Heart left ventricle (tissue), 16 donors: ENCODE measurements around the gene ZFAND3. TPM values are rescaled to one million over a fixed set of nuclear protein-coding genes. Genes with fewer than 3 reads are reported as not detected.

Source experiments
- ATAC-seq, 4 donors: fragments of 200-7000 bp; cut with Tn5 transposase; one replicate each; pipeline ENCODE4 v1.9.1; 2020 to 2022; ENCODE audit warnings: moderate library complexity in 4 of 4, mild to moderate bottlenecking in 3 of 4, moderate number of reproducible peaks in 1 of 4
- DNase-seq, 5 donors: peaks; one replicate each; pipeline ENCODE4 v3.0.0-alpha.2; 2020
- H3K27ac ChIP-seq, 12 donors: fragments of 200-600 bp; sonication (generic) in 4 of 12; one replicate each; pipeline versions ENCODE4 v1.5.0 to v1.8.0; 2016 to 2022; ENCODE audit warnings: mild to moderate bottlenecking in 2 of 12
- H3K27me3 ChIP-seq, 9 donors: fragments of 200-600 bp; sonication (generic) in 2 of 9; one replicate each; pipeline versions ENCODE4 v1.5.1 to v1.8.0; 2016 to 2022; ENCODE audit warnings: mild to moderate bottlenecking in 3 of 9
- H3K36me3 ChIP-seq, 9 donors: fragments of 200-600 bp; sonication (generic) in 2 of 9; one replicate each; pipeline versions ENCODE4 v1.5.0 to v1.8.0; 2018 to 2022; ENCODE audit warnings: mild to moderate bottlenecking in 2 of 9
- H3K4me1 ChIP-seq, 12 donors: fragments of 200-600 bp; sonication (generic) in 4 of 12; one replicate each; pipeline versions ENCODE4 v1.5.0 to v1.8.0; 2016 to 2022; ENCODE audit warnings: mild to moderate bottlenecking in 3 of 12
- H3K4me3 ChIP-seq, 12 donors: fragments of 200-600 bp; sonication (generic) in 4 of 12; one replicate each; pipeline versions ENCODE4 v1.5.0 to v1.8.0; 2017 to 2022; ENCODE audit warnings: mild to moderate bottlenecking in 9 of 12, moderate library complexity in 4 of 12
- H3K9me3 ChIP-seq, 12 donors: fragments of 200-600 bp; sonication (generic) in 4 of 12; one replicate each; pipeline versions ENCODE4 v1.5.0 to v1.8.0; 2016 to 2022; ENCODE audit warnings: mild to moderate bottlenecking in 1 of 12
- POLR2A ChIP-seq, 2 donors: fragments of 450-650 bp; IDR thresholded peaks; one replicate each; pipeline ENCODE4 v1.6.1; 2017; ENCODE audit warnings: antibody characterized with exemption in 2 of 2, mild to moderate bottlenecking in 2 of 2, moderate library complexity in 2 of 2
- WGBS, 4 donors: extraction: QIAGEN DNeasy Blood & Tissue Kit in 2 of 4; methylation state at CpG; one replicate each; pipeline versions ENCODE4 v1.1.5 to v1.1.7; 2013 to 2018; 5-methylcytosine and 5-hydroxymethylcytosine counted together
- intact Hi-C, 10 donors: fragments of 100-400 bp; cut with DNase I; formaldehyde crosslinking; loops; one replicate each; pipeline versions ENCODE4 v1.11.1 to v1.14.2; 2022
- polyA plus RNA-seq, 2 donors: library from polyadenylated mRNA; stranded (reverse); fragments of 200-250 nt; gene quantifications; one replicate each; pipeline ENCODE4 v1.2.3, GENCODE V29; 2013
- total RNA-seq, 9 donors: library from RNA; depleted of rRNA in 2 of 9; stranded (reverse); fragments of >200 nt in 2 of 9; fragmentation: NEBNext Ultra II Directional in 3 of 9; extraction: Animal tissue kit (Norgen Biotek cat#: 25700) in 3 of 9; gene quantifications; one replicate each; pipeline versions ENCODE4 v1.1.0 to v1.2.4, GENCODE V29; 2016 to 2023
- TF ChIP-seq, protein P1 (sequence below), 12 donors: fragments of 200-600 bp; sonication (generic) in 4 of 12; IDR thresholded peaks; one replicate each; pipeline versions ENCODE4 v1.5.0 to v1.8.0; 2018 to 2022; ENCODE audit warnings: antibody characterized with exemption in 12 of 12, mild to moderate bottlenecking in 5 of 12
- donor health status: ischemic (EF 13 %, LVEDD 7.1; RV severe dilation, severe dysfunction).
- donor health status: healthy with polysubstance abuse.
- donor health status: DM: no; HTN: yes; CAD: no.
- donor health status: DM: no; HTN: no; CAD: no.
- donor health status: ischemic (EF 25% LVEDD 6.9; RV normal size, moderate dysfunction).
- donor health status: ischemic (EF 25% LVEDD 5.7; RV mildly dilated, moderate dysfunction).
- donor health status: healthy.
- donor health status: DM: yes; HTN: yes; CAD: no.
- donor health status: ischemic (EF 35%, LVEDD 5.7; RV mildly dilated, moderate dysfunction).
- donor health status: nonischemic (EF 11% LVEDD 7.7; RV severe dilation, severe dysfunction).
- donor health status: DM: yes; HTN: yes; CAD: no.
- donor health status: PGD.
- donor health status: ischemic (EF 29% LVEDD 5.4; RV normal size, mild dysfunction).
- donor health status: nonischemic (EF 23%, LVEDD 6.1; RV moderate dilation, normal function).

Gene ZFAND3
- total and polyA plus RNA-seq, 11 donors = 29.1 to 114 (median 88.2) TPM

DNA sequence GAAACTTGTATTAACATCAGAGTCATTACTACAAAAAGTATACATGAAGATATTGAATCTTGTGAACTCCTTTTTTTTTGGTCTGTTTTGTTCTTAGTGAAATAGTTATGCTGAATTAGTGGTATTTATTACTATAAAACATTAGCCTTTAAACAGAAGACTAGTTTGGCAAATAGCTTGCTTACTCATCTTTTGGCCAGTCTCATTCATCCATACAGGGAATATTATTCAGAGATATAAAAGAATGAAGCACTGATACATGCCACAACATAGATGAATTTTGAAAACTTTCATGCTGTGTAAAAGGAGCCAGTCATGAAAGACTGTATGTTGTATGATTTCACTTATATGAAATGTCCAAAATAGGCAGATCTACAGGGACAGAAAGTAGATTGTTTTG is 205.9 kb downstream of the ZFAND3 start:
- ATAC-seq (no peak), DNase-seq (no peak)
- H3K4me1 ChIP-seq = peaks cover 0 to 35% (median 25%) of the 10 kb centered on the region in 12 donors
- H3K27ac ChIP-seq = no peak overlapping the region
- H3K36me3 ChIP-seq = no peaks in the 10 kb centered on the region
- TF ChIP-seq POLR2A (IDR thresholded peaks at IDR 0.05) = no peak
- TF ChIP-seq, protein P1, sequence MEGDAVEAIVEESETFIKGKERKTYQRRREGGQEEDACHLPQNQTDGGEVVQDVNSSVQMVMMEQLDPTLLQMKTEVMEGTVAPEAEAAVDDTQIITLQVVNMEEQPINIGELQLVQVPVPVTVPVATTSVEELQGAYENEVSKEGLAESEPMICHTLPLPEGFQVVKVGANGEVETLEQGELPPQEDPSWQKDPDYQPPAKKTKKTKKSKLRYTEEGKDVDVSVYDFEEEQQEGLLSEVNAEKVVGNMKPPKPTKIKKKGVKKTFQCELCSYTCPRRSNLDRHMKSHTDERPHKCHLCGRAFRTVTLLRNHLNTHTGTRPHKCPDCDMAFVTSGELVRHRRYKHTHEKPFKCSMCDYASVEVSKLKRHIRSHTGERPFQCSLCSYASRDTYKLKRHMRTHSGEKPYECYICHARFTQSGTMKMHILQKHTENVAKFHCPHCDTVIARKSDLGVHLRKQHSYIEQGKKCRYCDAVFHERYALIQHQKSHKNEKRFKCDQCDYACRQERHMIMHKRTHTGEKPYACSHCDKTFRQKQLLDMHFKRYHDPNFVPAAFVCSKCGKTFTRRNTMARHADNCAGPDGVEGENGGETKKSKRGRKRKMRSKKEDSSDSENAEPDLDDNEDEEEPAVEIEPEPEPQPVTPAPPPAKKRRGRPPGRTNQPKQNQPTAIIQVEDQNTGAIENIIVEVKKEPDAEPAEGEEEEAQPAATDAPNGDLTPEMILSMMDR (IDR thresholded peaks at IDR 0.05) = no peak
- intact Hi-C loops = loop anchor here in 1 of 10 donors (10.0 kb wide), 1 partner anchor 469 kb away; no protein-coding TSS in a partner anchor
- H3K9me3 ChIP-seq = peaks cover 0 to 10% (median 2%) of the 10 kb centered on the region in 12 donors
- H3K4me3 ChIP-seq = no peak overlapping the region
- no peaks in the 10 kb centered on the region for H3K27me3 ChIP-seq

GRCh38 chr6:38027685-38028373 is 208.3 kb downstream of the ZFAND3 start:
- Histone ChIP-seq H3K4me1 (peaks cover 0 to 28% (median 15%) of the 10 kb centered on the region in 12 donors), H3K4me3 (no peak overlapping the region), H3K9me3 (peaks cover 0 to 10% (median 2%) of the 10 kb centered on the region in 12 donors), H3K36me3 (no peaks in the 10 kb centered on the region), H3K27ac (no peak overlapping the region), H3K27me3 (no peaks in the 10 kb centered on the region)
- no peak for ATAC-seq
- WGBS, 4 donors = 78 to 82% (median 80%) methylated on average over 2 of the region's 2 CpGs
- intact Hi-C loops = loop anchor here in 1 of 10 donors (10.0 kb wide), 1 partner anchor 467 kb away; no protein-coding TSS in a partner anchor
- TF ChIP-seq, protein P1 (IDR thresholded peaks at IDR 0.05) = no peak
- TF ChIP-seq POLR2A (IDR thresholded peaks at IDR 0.05) = no peak
- no peak for DNase-seq

GRCh38 chr6:38030380-38030779 is 210.9 kb downstream of the ZFAND3 start:
- Histone ChIP-seq H3K27me3 (no peaks in the 10 kb centered on the region), H3K9me3 (no peaks in the 10 kb centered on the region), H3K36me3 (no peaks in the 10 kb centered on the region), H3K4me1 (peaks cover 0 to 49% (median 27%) of the 10 kb centered on the region in 12 donors), H3K27ac (no peak overlapping the region), H3K4me3 (no peak overlapping the region)
- DNase-seq = no peak
- intact Hi-C loops = loop anchor here in 6 of 10 donors (5.0 to 10.0 kb wide), 2 partner anchors 462 to 464 kb away; no protein-coding TSS in a partner anchor
- ATAC-seq = no peak
- TF ChIP-seq, protein P1 (IDR thresholded peaks at IDR 0.05) = no peak
- TF ChIP-seq POLR2A (IDR thresholded peaks at IDR 0.05) = no peak

DNA sequence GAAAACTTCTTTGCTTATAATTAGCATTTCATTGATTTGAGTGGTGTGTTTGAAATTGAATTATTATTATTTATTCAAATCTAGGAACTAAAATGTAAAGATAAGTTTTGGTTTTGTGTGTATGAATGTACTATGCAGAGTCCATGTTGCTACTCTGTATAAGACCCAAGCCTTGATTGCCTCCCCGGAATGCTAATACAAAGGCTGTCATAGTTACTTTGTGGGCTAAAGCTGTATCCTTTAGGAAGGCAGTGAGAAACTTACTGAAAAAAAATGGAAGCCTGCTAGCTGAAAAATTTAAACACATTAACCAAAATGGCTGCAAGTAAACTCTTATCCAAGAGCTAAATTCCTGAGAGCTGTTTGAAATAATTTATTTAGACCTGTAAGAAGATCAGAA is 213.3 kb downstream of the ZFAND3 start:
- H3K27me3 ChIP-seq = no peaks in the 10 kb centered on the region
- intact Hi-C loops = loop anchor here in 7 of 10 donors (2.0 to 10.0 kb wide), 3 partner anchors 460 to 462 kb away; no protein-coding TSS in a partner anchor
- 50 to 93% (median 88%) methylated on average over 1 of the region's 1 CpG for WGBS, 4 donors
- H3K27ac ChIP-seq = no peak overlapping the region
- no peak for ATAC-seq
- no peaks in the 10 kb centered on the region for H3K36me3 ChIP-seq
- TF ChIP-seq, protein P1 (IDR thresholded peaks at IDR 0.05) = no peak
- no peak for TF ChIP-seq POLR2A (IDR thresholded peaks at IDR 0.05)
- H3K4me3 ChIP-seq = no peak overlapping the region
- peaks cover 0 to 51% (median 25%) of the 10 kb centered on the region in 12 donors for H3K4me1 ChIP-seq
- no peak for DNase-seq
- no peaks in the 10 kb centered on the region for H3K9me3 ChIP-seq
